ENCODE measurements around the gene KATNAL2. TPM values are rescaled to one million over a fixed set of nuclear protein-coding genes. Genes with fewer than 3 reads are reported as not detected.
A peak's percentile ranks its signal among the peaks of the same experiment; 100 is the strongest.

The KATNAL2 gene
- total and polyA plus RNA-seq, 9 donors: 0.78 to 5.1 (median 2.8) TPM

- Histone ChIP-seq H3K4me1 (ENCODE audit: insufficient read depth) (peaks cover 3% of the 10 kb centered on the region), H3K4me3 (no peak overlapping the region), H3K36me3 (no peaks in the 10 kb centered on the region), H3K27ac (no peak overlapping the region), H3K27me3 (no peaks in the 10 kb centered on the region), H3K9me3 (no peaks in the 10 kb centered on the region)
- 97 to 100% (median 99%) methylated on average over 5 of the region's 5 CpGs for WGBS, 3 donors
- intact Hi-C loops (cut with DNase I): no loop called here
- TF ChIP-seq EP300 (IDR thresholded peaks at IDR 0.05) (no peak), POLR2A (IDR thresholded peaks at IDR 0.05) (no peak), CTCF (IDR thresholded peaks at IDR 0.05) (no peak)
- no peak for DNase-seq
Observed at GRCh38 chr18:47143153-47143552, 225.8 kb downstream of the KATNAL2 start.

GRCh38 chr18:47143899-47144485 lies 226.6 kb downstream of the KATNAL2 start:
- WGBS, 3 donors: 94 to 96% (median 96%) methylated on average over 4 of the region's 4 CpGs
- peaks cover 3% of the 10 kb centered on the region for H3K4me1 ChIP-seq (ENCODE audit: insufficient read depth)

GRCh38 chr18:47146206-47146605 lies 228.8 kb downstream of the KATNAL2 start:
- H3K4me1 ChIP-seq (ENCODE audit: insufficient read depth): peaks cover 8% of the 10 kb centered on the region
- H3K9me3 ChIP-seq: no peaks in the 10 kb centered on the region
- intact Hi-C loops (cut with DNase I): no loop called here
- TF ChIP-seq POLR2A (IDR thresholded peaks at IDR 0.05): no peak
- no peak for TF ChIP-seq EP300 (IDR thresholded peaks at IDR 0.05)
- TF ChIP-seq CTCF (IDR thresholded peaks at IDR 0.05): no peak
- WGBS, 3 donors: 93 to 95% (median 94%) methylated on average over 3 of the region's 3 CpGs
- no peaks in the 10 kb centered on the region for H3K27me3 ChIP-seq
- DNase-seq: no peak
- H3K27ac ChIP-seq: no peak overlapping the region
- no peaks in the 10 kb centered on the region for H3K36me3 ChIP-seq
- no peak overlapping the region for H3K4me3 ChIP-seq

More at GRCh38 chr18:47143899-47144485, 226.6 kb downstream of the KATNAL2 start:
- no peak for TF ChIP-seq EP300 (IDR thresholded peaks at IDR 0.05)
- TF ChIP-seq POLR2A (IDR thresholded peaks at IDR 0.05): no peak
- no peaks in the 10 kb centered on the region for H3K27me3 ChIP-seq
- DNase-seq: no peak
- no peaks in the 10 kb centered on the region for H3K9me3 ChIP-seq
- no peak overlapping the region for H3K27ac ChIP-seq
- intact Hi-C loops (cut with DNase I): no loop called here
- H3K36me3 ChIP-seq: no peaks in the 10 kb centered on the region
- no peak overlapping the region for H3K4me3 ChIP-seq

- H3K36me3 ChIP-seq: no peaks in the 10 kb centered on the region
- peaks cover 8% of the 10 kb centered on the region for H3K4me1 ChIP-seq (ENCODE audit: insufficient read depth)
- H3K9me3 ChIP-seq: no peaks in the 10 kb centered on the region
- TF ChIP-seq CTCF (IDR thresholded peaks at IDR 0.05) (no peak), POLR2A (IDR thresholded peaks at IDR 0.05) (no peak), EP300 (IDR thresholded peaks at IDR 0.05) (no peak)
- 21 to 24% (median 21%) methylated on average over 12 of the region's 12 CpGs for WGBS, 3 donors
- no peaks in the 10 kb centered on the region for H3K27me3 ChIP-seq
- peak in 1 of 5 donors; percentile 20 for DNase-seq
- peak overlapping the region; percentile 73 to 83 for H3K27ac ChIP-seq
- intact Hi-C loops (cut with DNase I): no loop called here
- H3K4me3 ChIP-seq: peak overlapping the region; percentile 81
Observed at GRCh38 chr18:47149457-47150028, 232.1 kb downstream of the KATNAL2 start.
